SH-SY5Y (cell line): ENCODE data around the gene PTPRD.
A peak's percentile ranks its signal among the peaks of the same experiment; 100 is the strongest.

ENCODE experiments used
- GATA2 ChIP-seq: IDR thresholded peaks from 2 replicates; pipeline ENCODE4 v1.6.1; 2011; ENCODE audit warnings: mild to moderate bottlenecking, low read depth, low read length
- GATA3 ChIP-seq: IDR thresholded peaks from 2 replicates; pipeline ENCODE4 v1.6.1; 2011; ENCODE audit warnings: low read depth, mild to moderate bottlenecking, low read length, moderate library complexity

PTPRD gene

GRCh38 chr9:9625248-9625647 is 987.6 kb downstream of the PTPRD start:
- TF ChIP-seq GATA2 (no peak), GATA3 (no peak)

- TF ChIP-seq GATA3 (no peak), GATA2 (no peak)
These were observed 989.3 kb downstream of the PTPRD start for GRCh38 chr9:9623506-9623905.

GRCh38 chr9:9621355-9621940 is 991.4 kb downstream of the PTPRD start:
- TF ChIP-seq GATA2 (no peak), GATA3 (no peak)

- no peak for TF ChIP-seq GATA3
- no peak for TF ChIP-seq GATA2
These were observed 992.1 kb downstream of the PTPRD start for GRCh38 chr9:9620736-9621135.

GRCh38 chr9:9615086-9615485 is 997.7 kb downstream of the PTPRD start:
- no peak for TF ChIP-seq GATA3
- no peak for TF ChIP-seq GATA2

GRCh38 chr9:9614607-9615006 is 998.2 kb downstream of the PTPRD start:
- no peak for TF ChIP-seq GATA3
- TF ChIP-seq GATA2 = no peak

GRCh38 chr9:9612755-9613154 is 1000.0 kb downstream of the PTPRD start:
- TF ChIP-seq GATA3 (no peak), GATA2 (no peak)

- no peak for TF ChIP-seq GATA3
- 0 out of 2 replicates have a peak, but pooled peaks have one; percentile 5 for TF ChIP-seq GATA2
These were observed 1000.5 kb downstream of the PTPRD start for GRCh38 chr9:9612270-9612669.

GRCh38 chr9:9605681-9606080 is 1007.1 kb downstream of the PTPRD start:
- TF ChIP-seq GATA3 = no peak
- TF ChIP-seq GATA2 = no peak

- TF ChIP-seq GATA3 (no peak), GATA2 (no peak)
These were observed 1009.5 kb downstream of the PTPRD start for GRCh38 chr9:9603345-9603744.

- no peak for TF ChIP-seq GATA3
- TF ChIP-seq GATA2 = no peak
These were observed 1014.1 kb downstream of the PTPRD start for GRCh38 chr9:9598723-9599122.

- TF ChIP-seq GATA2 (no peak), GATA3 (no peak)
These were observed 1020.7 kb downstream of the PTPRD start for GRCh38 chr9:9592104-9592503.

GRCh38 chr9:9585920-9586319 is 1026.9 kb downstream of the PTPRD start:
- TF ChIP-seq GATA3 = no peak

- TF ChIP-seq GATA2 (no peak), GATA3 (no peak)
These were observed 1038.7 kb downstream of the PTPRD start for GRCh38 chr9:9574080-9574479.

- TF ChIP-seq GATA2 (no peak), GATA3 (no peak)
These were observed 1047.1 kb downstream of the PTPRD start for GRCh38 chr9:9565700-9566099.

GRCh38 chr9:9563817-9564216 is 1049.0 kb downstream of the PTPRD start:
- TF ChIP-seq GATA2 (no peak), GATA3 (no peak)
